HFFc6 (cell line): ENCODE results near the gene MRTFA. TPM values are rescaled to one million over a fixed set of nuclear protein-coding genes. Genes with fewer than 3 reads are reported as not detected.
"Not testable (repeated sequence)": the region's sequence is repeated elsewhere in the genome, so short reads cannot be mapped to it uniquely, and the experiment has no call there.

ENCODE experiments used
- DNase-seq: peaks from one replicate; pipeline ENCODE4 v3.0.0-alpha.2; 2018
- H3K27ac Mint-ChIP-seq: 2 replicates; pipeline ENCODE4 v1.8.0; 2020; ENCODE audit warnings: mild to moderate bottlenecking, mixed read lengths
- H3K27me3 Mint-ChIP-seq: 2 replicates; pipeline ENCODE4 v1.8.0; 2021; ENCODE audit warnings: mild to moderate bottlenecking, moderate library complexity, mixed read lengths; ENCODE audit not compliant: insufficient read depth
- H3K36me3 Mint-ChIP-seq: 2 replicates; pipeline ENCODE4 v1.8.0; 2021; ENCODE audit warnings: low read depth, mixed read lengths
- H3K4me1 Mint-ChIP-seq: 2 replicates; pipeline ENCODE4 v1.8.0; 2020; ENCODE audit warnings: low read depth, mixed read lengths
- H3K4me3 Mint-ChIP-seq: 2 replicates; pipeline ENCODE4 v1.8.0; 2020; ENCODE audit warnings: mild to moderate bottlenecking, moderate library complexity, mixed read lengths
- H3K9me3 Mint-ChIP-seq: 2 replicates; pipeline ENCODE4 v1.8.0; 2020; ENCODE audit warnings: mild to moderate bottlenecking, mixed read lengths
- total RNA-seq, 6 experiments: library from RNA; stranded (reverse); fragmentation: NEBNext Ultra II Directional; extraction: Animal tissue kit (Norgen Biotek cat#: 25700); gene quantifications; 2 replicates in 1 of 6; 3 replicates in 5 of 6; pipeline ENCODE4 v1.2.3, GENCODE V29; 2021
- TF ChIP-seq, protein P1 (sequence below): fragments of 200-600 bp; sonication (generic); IDR thresholded peaks from 2 replicates; pipeline ENCODE4 v1.5.0; 2021; ENCODE audit warnings: antibody characterized with exemption, mild to moderate bottlenecking

MRTFA gene
- total RNA-seq, 6 experiments from 2014 or later = 36.4 to 48.7 (median 42.2) TPM

GRCh38 chr22:40588726-40589125 is 47.8 kb downstream of the MRTFA start:
- DNase-seq = peak; percentile 55
- peaks cover 28% of the 10 kb centered on the region for H3K36me3 Mint-ChIP-seq
- H3K27ac Mint-ChIP-seq = no peak overlapping the region
- H3K4me1 Mint-ChIP-seq = peaks cover 43% of the 10 kb centered on the region
- no peak overlapping the region for H3K4me3 Mint-ChIP-seq
- TF ChIP-seq, protein P1, sequence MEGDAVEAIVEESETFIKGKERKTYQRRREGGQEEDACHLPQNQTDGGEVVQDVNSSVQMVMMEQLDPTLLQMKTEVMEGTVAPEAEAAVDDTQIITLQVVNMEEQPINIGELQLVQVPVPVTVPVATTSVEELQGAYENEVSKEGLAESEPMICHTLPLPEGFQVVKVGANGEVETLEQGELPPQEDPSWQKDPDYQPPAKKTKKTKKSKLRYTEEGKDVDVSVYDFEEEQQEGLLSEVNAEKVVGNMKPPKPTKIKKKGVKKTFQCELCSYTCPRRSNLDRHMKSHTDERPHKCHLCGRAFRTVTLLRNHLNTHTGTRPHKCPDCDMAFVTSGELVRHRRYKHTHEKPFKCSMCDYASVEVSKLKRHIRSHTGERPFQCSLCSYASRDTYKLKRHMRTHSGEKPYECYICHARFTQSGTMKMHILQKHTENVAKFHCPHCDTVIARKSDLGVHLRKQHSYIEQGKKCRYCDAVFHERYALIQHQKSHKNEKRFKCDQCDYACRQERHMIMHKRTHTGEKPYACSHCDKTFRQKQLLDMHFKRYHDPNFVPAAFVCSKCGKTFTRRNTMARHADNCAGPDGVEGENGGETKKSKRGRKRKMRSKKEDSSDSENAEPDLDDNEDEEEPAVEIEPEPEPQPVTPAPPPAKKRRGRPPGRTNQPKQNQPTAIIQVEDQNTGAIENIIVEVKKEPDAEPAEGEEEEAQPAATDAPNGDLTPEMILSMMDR = no peak
- no peaks in the 10 kb centered on the region for H3K27me3 Mint-ChIP-seq
- H3K9me3 Mint-ChIP-seq = no peaks in the 10 kb centered on the region

GRCh38 chr22:40586781-40587180 is 49.7 kb downstream of the MRTFA start:
- DNase-seq = no peak
- Mint-ChIP-seq H3K36me3 (peaks cover 38% of the 10 kb centered on the region), H3K27me3 (no peaks in the 10 kb centered on the region), H3K4me3 (no peak overlapping the region), H3K4me1 (peaks cover 34% of the 10 kb centered on the region), H3K27ac (no peak overlapping the region), H3K9me3 (no peaks in the 10 kb centered on the region)
- TF ChIP-seq, protein P1 = no peak

- no peaks in the 10 kb centered on the region for H3K27me3 Mint-ChIP-seq
- peaks cover 30% of the 10 kb centered on the region for H3K4me1 Mint-ChIP-seq
- TF ChIP-seq, protein P1 = no peak
- H3K4me3 Mint-ChIP-seq = no peak overlapping the region
- H3K9me3 Mint-ChIP-seq = no peaks in the 10 kb centered on the region
- H3K36me3 Mint-ChIP-seq = peaks cover 38% of the 10 kb centered on the region
- no peak overlapping the region for H3K27ac Mint-ChIP-seq
- no peak for DNase-seq
Observed at GRCh38 chr22:40585310-40585751, 51.2 kb downstream of the MRTFA start.

DNA sequence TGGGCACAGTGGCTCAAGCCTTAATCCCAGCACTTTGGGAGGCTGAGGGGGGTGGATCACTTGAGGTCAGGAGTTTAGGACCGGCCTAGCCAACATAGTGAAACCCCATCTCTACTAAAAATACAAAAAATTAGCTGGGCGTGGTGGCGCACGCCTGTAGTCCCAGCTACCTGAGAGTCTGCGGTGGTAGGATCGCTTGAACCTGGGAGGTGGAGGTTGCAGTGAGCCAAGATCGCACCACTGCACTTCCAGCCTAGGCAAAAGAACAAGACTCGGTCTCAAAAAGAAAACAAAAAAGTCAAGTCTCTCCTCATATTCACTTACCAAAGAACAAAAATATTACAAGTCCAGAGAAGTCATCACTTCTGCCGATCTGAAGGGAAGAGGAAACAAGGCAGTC is 51.8 kb downstream of the MRTFA start:
- H3K4me3 Mint-ChIP-seq, H3K9me3 Mint-ChIP-seq, DNase-seq, H3K27ac Mint-ChIP-seq, H3K27me3 Mint-ChIP-seq: not testable (repeated sequence)
- H3K4me1 Mint-ChIP-seq = peaks cover 30% of the 10 kb centered on the region
- peaks cover 38% of the 10 kb centered on the region for H3K36me3 Mint-ChIP-seq

GRCh38 chr22:40583053-40583741 is 53.3 kb downstream of the MRTFA start:
- Mint-ChIP-seq H3K27me3 (no peaks in the 10 kb centered on the region), H3K4me1 (peaks cover 17% of the 10 kb centered on the region), H3K9me3 (no peaks in the 10 kb centered on the region), H3K4me3 (no peak overlapping the region), H3K36me3 (peaks cover 33% of the 10 kb centered on the region), H3K27ac (no peak overlapping the region)
- DNase-seq = no peak
- TF ChIP-seq, protein P1 = no peak

DNA sequence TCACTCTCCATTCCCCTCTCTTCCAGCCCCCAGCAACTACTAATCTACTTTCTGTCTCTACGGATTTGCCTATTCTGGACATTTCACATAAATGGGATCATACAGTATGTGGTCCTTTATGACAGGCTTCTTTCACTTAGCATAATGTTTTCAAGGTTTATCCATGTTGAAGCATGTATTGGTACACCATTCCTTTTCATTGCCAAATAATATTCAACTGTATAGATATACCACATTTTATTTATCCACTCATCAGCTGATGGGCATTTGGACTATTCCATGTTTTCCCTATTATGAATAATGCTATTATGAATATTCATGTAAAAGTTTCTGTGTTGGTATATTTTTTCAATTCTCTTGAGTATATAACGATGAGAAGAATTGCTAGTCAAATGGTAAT is 54.5 kb downstream of the MRTFA start:
- Mint-ChIP-seq H3K4me1 (peaks cover 9% of the 10 kb centered on the region), H3K27ac (no peak overlapping the region), H3K27me3 (no peaks in the 10 kb centered on the region), H3K9me3 (no peaks in the 10 kb centered on the region), H3K4me3 (no peak overlapping the region), H3K36me3 (peaks cover 26% of the 10 kb centered on the region)
- no peak for DNase-seq
- TF ChIP-seq, protein P1 = no peak
